Stimulated activated CD8-positive, alpha-beta memory T cell treated with anti-CD3 and anti-CD28 coated beads, Interleukin-7, amount 100 ng/mL, for 48 hours (primary cell): ENCODE results near the gene MRC2.
"Not testable (repeated sequence)": the region's sequence is repeated elsewhere in the genome, so short reads cannot be mapped to it uniquely, and the experiment has no call there.

Experiments
- DNase-seq, 2 donors: peaks; one replicate each; pipeline ENCODE4 v3.0.0-alpha.2; 2020; ENCODE audit warnings: low read depth in 1 of 2; ENCODE audit errors: extremely low read depth in 1 of 2

Gene MRC2

DNA sequence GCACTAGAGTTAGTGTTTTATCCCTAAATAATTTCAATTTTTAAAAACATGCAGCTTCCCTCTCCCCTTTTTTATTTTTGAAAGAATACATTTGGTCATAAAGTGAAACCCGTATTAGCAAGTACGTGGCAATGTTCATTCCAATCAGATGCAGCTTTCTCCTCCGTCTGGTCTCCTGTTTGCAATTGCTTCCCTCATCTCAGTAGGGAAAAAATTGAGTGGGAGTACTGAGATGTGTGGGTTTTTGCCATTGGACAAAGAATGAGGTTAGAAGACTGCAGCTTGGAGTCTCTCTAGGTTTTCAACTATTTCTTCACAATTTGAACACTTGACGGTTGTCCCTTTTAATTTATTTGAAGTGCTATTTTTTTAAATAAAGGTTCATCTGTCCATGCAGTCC is 14.4 kb upstream of the MRC2 start:
- DNase-seq, result not testable (repeated sequence)

DNA sequence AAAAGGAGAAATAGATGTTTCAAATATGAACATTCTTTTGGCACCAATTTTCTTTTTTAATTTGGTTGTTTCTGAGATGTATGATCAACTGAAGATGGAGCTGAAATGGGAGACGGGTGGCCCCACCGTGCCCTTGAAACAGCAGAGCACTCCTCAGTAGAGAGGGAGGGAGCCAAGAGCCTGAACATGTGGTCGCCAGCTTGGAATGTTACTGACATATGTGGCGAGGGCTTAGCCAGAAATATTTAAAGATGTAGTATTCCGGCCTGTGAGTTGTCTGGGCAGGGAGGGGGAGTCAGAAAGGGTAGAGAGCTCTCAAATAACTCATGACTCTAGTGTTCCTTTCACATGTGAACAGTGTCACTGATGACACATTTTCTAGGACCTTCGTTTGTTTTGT is 13.3 kb upstream of the MRC2 start:
- no peak for DNase-seq

DNA sequence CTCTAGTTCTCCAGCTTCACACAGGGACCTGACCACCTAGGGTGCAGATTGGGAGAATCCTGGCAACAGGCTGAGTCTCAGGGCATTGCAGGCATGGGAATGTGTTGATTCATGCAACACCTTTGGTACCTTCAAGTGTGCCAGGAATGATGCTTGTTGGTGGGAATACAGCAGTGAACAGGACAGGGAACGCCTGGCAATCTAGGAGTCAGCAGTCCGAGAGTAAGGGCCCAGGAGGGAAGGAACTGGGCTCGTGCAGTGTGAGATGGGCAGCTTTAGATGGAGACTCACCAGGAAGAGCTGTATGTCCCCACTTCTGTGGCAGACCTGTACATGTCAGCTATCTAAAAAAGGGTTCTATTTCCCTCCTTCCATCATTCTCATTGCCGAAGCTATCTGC is 12.0 kb upstream of the MRC2 start:
- no peak for DNase-seq

DNA sequence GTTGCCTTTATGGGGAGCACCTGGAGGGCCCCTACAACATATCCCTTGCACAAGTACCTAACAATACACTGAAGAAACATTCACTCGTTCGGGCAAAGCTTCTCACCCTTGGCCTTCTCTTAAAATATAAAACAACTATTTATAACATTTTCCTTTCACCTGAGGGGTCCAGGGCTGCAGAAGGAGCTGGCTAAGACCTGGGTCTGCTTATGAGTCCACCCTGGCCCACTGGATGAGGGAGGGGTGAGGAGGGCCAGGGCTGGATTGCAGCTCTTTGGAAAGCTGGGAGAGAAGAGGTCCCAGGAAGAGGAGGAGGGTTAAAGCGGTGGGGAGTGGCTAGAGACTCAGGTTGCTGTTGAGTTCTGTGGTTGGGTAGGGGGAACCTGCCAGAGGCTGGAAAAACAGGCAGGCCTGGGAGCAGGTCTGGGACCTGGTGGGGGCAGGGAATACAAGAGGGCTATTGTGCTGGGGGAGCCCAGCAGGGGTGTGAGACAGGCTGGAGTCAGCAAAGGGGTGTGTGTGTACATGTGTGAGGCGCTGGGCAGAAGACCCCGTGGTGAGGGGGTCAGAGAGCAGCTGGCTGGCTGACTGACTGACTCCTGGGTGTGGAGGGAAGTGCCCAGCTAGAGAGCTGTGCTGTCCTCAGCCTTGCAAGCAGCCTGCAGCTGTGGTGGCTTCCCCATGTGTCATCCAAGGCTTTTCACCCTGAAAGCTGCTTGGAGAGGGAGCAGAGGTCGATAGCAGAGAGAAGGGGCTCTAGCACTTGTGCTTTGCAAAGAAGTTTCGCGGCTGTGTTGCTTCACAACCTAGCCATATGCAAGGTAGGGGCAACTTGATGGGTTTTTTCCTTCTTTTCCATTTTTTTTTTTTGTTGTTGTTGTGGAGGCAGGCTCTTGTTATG is 10.2 kb upstream of the MRC2 start:
- DNase-seq, result no peak

DNA sequence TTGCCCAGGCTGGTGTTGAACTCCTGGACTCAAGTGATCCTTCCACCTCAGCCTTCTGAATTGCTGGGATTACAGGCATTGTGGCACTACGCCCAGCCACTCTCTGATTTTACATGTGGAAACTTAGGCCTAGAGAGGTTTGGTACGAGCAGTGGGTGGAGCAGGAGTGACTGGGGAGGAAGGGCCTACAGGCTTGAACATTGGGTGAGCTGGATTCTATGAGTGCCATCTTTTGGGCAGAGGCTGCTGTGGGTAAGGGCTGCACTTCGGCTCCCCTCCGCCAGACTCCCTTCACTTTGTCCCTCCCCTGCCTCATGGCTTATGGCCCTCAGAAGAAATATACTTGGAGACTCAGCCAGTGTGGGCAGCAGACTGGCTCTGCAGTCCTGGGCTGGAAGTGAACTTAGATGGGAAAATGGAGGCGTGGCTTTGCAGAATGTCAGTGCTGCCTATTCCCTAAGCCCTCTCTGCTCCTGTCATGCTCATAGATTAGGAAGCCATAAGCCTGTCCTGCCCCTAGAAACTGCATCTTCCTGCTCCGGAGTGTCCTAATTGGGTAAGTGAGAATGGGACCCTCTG is 9.5 kb upstream of the MRC2 start:
- no peak for DNase-seq

DNA sequence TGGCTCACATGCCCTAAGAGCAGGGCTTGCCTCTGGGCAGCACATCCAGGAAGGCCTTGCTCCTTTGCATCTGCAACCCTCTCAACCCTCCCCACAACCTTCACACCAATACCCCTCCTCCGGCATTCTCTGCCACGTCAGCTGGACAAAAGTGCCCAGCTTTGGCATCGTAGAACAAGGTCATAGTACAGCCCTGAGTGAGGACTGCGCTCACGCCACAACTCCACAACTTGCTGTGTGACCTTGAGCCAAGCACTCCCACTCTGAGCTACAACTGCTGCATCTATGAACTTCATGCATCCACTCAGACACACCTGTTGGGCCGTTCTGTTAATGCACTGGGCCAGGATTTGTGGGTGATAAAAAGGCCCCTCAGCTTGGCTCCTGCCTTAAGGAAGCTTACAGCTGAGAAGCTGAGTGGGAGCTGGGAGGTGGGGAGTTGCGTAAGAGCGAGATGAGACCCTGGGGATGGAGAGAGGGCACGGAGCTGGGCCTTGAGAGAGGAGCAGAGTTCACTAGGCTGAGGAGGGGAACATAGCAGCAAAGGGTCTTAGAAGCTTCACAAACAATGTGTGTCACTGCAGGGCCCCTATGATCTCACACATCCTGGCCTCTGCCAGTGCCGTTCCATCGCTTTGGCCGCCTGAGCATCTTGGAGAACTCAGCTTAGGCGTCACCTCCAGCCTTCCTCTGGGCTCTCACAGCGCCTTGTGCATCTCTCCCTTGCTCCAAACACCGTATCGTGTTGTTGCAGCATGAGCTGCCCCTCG is 8.6 kb upstream of the MRC2 start:
- DNase-seq, result no peak

DNA sequence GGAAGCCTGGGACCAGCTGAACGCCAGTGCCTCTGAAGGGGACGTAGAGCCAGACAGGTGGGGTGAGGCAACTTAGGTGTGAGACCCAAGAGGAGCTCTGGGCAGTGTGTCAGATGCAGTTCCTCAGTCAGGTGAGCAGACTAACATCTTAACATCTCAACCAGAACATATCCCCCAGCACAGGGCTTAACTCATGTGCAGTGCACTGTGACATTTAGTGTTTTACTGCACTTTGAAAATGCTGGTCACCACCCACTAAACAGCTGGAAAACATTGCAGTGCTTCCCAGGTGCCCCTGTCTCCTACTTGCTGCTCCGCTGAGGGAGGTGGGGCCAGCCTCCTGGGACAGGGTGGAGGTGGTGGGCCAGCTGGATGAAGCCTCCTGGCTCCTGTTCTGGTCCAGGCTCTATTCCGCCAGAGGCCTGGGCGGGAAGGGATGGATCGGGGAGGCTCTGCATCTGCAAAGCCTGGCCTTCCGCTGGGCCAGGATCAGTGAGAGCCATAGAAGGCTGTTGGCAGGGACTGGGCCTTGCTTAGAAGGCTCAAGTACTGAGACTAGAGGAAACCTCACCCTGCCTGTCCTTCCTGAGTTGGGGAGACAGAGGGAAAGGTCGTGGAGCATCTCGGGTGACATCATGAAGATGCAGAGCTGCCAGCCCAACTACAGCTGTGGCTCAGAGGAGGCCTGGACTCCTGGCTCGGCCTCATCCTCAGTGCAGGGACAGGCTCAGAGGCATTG is 7.9 kb upstream of the MRC2 start:
- no peak for DNase-seq

DNA sequence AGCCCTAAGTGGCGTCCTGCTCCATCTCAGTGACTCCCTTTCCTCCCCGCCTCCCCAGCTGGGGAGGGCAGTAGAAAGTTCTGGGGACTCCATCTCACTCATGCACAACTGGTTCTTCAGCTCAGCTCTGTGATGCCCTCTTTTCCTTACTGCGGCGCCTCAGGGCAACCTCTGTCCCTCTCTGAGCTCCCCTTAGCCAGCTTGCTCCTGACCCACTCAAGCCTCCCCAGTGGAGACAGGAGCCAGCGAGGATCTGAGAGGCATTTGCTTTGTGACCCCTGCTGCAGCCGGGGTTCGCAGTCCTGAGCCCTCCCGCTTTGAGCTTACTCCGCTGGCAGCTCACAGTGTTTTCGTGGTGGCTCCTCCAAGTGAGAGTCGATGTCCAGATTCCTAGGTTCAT is 6.2 kb upstream of the MRC2 start:
- no peak for DNase-seq

DNA sequence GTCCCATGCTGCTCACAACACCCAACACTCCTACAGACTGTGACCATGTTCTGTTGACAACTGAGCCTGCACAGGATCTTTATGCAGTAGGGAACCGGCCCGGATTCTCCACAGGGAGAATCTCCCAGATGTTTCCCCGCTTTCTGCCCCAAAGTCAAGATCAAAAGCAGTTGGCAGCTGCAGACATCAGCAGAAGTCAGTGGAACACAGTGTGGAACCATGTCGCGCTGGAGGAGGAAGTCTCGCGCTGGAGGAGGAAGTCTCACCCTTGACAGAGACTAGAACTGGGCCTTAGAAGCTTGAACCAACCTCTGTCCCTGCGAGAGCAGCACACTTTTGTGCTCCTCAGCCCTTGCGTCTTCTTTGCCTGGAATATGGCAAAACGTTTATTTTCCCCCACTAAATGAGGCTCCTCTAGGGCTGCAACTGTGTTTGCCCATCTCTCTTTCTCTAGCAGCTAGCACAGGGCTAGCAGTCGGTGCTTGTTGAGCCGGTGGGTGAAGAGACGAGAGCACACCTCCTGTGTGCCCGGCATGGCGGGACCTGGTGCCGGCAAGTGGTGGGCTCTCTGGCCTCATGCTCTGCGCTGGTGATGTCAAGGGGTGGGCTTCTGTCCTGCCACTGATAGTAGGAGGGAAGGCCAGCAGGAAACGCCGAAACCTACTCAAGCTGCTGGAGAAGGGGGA is 2.1 kb upstream of the MRC2 start:
- no peak for DNase-seq

DNA sequence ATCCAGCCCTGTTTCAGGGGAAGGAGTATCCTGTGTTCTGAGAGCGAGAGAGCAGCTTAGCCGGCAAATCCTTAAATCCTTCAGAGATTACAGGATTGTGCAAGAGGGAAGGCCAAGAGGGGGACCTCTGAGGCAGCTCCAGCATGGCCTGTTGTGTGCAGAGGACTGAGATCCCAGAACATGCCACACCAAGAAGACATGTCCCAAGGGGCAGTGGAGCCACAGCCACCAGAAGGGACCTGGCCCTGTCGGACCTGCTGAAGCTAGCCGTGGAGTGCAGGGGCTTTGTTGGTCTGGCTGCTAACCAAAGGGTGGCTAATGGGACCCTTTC is 1.6 kb upstream of the MRC2 start:
- no peak for DNase-seq

DNA sequence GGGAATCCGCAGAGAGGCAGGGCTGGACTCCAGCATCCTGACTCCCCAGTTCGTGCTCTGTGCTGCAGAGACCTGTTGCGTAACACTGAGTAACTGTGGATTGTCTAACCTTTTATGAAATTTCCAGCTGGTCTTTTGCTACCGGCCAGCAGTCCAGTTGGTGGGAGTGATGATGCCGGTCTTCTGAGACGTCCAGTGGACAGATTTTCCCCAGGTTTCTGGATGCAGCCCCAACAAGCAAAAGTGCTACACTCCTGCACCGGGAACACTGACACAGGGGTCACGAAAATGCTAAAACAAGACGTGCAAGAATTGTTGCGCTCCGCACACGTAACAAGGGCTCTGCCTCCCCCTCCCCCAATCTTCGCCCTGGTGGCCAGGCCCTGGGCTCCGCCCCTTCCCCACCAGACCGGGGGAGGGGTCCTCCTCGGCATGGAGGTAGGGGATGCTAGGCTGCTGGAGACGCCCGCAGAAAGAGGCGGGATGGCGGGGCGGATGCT is 701 bp upstream of the MRC2 start:
- DNase-seq, result no peak

DNA sequence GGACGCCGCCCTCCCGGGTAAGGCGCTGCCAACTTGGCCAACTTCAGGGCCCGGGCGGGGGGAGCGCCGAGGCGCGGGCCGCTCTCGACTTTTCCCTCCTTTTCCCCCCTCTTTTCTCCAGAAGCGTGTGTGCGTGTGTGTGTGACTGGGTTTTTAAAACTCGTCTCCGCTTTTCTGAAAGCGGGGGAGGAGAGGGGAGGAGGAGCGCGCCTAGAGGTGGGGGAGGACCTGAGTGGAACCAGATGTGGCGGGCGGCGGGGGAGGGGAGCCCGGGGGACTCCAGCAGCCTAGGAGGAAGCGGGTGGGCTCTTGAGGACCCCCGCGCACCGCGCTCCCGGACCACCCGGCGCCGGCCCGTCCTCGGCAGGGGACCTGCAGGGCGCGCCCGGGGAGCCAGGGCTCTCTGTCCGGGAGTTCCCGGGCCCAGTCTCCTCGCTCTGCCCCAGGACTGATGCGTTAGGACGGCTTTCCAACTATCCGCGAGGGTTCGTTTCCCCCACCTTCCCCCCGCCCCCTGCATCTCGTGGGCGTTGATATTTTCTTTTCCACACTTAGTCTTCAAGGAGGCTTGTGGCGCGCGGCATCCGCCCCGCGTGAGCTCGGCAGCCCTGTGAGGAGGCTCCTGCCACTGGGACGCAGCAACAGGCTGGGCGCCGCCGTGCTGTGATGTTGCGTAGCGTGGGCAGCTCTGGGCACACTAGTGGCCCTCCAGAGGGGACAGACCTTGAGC is 599 bp downstream of the MRC2 start:
- peak in 1 of 2 donors; percentile 27 for DNase-seq

DNA sequence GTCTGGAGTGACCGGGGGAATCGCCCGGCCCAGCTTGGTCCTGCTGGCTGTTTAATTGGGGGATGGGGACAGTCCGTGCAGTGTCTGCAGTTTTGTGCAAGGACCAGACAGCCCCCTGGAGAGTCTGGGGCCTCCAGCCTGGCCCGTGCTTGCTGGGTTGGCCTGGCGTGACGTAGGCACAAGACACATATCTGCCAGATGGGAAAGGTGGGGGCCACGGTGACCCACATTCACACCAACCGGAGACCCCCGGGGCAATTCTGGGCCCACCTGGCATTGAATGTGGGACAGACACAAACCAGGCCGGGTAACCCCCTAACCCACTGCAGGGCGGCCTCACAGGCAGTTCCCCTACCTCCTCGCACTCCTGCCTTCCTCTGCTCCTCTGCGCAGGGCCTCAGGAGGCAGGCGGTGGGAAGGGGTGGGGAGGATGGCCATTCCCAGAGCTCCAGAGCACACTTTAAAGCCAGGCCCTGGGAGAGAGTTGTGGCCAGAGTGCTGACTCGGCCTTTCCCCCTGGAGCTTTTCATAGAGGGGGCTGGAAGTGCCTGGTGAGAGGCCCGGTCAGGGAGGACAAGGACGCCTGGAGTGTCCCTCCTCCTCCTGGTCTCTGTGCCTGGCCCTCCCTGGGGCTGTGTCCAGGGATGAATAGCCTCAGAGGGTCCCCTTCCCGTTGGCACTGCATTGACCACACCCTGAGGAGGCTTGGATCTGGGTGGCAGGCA is 1.5 kb downstream of the MRC2 start:
- DNase-seq, result no peak

DNA sequence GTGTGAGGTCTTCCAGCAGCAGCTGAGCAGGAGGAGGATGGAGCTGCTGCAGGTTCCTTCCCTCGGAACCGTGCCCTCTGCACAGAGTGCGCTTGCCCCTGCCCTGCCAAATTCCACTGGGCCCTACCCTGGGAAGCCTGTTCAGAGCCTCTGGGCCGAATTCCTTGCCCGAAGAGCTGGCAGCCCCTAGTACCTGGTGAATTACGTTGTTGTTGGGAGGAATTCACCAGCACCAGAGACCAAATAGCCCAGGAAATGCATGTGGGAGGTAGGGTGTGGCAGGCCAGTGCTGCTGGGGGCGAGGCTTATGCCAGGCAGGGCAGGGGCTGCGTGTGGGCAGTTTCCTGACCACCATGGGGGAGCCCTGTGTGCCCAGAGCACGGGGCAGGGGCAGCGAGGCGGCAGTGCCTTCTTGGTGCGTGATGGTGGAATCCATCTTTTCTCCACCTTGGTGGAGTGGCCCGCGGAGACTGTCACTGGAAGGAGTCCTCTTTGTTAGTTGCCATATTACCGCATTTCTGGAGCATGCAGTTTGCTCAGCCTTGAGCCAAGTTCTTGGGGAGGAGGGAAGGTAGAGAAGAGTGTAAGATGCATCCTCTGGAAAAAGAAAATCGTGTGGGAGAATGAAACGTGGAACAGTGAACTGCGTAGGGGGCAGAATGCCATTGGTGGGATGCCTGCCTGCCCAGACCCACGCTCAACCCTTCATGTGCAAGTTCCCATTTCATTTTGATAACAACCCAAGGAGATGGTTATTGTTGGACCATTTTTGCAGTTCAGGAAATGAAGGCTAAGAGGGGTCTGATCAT is 2.3 kb downstream of the MRC2 start:
- DNase-seq, result no peak

DNA sequence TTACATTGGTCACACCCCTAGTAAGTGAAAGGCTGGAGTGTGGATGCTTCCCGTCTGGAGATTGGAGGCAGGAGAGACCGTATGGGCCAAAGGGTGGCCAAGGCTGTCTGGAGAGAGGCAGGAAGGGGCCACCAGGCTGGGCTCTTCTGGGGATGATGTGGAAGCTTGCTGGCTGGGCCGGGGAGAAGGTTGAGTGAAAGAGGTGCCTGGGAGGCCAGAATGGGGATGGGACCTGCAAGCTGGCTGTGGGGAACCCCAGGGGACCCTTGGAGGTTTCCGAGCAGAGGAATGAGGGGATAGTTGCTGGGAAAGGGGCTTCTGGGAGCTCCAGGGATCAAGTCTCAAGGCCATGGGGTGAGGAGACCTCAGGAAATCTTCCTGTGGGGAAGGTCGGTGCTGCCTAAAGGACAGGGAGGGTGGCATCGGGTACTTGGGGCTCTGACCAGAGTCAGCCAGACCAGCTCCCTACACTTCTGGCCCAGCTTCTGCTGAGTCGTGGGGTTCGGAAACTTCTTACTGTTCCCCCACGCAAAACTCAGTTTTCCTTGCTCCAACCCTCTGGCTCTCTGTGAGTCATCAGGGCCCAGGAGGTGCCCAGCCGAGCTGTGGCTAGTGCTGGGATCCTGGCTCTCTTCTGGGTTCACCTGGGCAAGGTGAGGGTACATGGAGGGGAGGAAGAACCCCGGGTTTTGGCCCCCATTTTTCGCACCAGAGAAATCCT is 3.1 kb downstream of the MRC2 start:
- DNase-seq, result no peak

DNA sequence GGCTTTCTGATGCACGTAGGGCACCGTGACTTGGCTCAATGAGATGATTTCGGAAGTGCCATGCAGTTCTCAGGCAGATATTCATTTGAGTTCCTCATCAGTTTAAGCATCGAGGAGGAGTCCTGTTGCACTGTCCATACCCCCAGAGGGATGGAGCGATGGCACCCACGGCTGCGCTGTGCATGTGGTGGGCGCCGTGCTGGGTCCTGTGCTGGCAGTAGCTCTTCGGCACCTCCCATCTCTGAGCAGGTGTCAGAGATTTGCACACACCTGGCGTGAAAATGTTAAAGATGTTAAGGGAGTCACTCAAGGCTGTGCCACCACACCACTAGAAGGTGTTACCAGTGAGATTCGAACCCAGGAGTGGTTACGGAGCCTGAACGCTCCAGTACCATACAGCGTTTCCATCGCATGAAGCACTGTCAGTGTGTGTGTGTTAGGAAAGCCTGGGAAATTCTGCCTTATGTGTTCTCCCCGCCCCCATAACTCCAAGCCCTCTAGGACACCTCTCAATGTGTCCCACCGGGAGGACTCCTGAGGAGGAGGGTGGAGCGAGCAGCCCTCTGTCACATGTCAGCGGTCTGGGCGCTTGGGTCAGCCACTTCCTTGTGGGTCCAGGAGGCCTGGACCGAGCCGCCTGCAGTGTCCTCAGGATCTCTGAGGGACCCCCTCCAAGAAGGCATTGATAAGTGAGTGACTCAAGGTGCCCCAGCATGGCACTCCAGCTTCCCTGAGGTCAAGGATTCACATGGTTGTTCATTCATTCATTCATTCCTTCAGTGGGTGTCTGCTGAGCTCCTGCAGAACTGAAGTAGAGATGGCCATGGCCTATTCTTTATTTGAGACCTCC is 3.8 kb downstream of the MRC2 start:
- DNase-seq, result no peak
